ENCODE measurements around the gene SGCG.

- no peak for TF ChIP-seq CTCF (IDR thresholded peaks at IDR 0.05)
- TF ChIP-seq POLR2A (IDR thresholded peaks at IDR 0.05), result no peak
Measured at GRCh38 chr13:23212671-23213070, 31.9 kb downstream of the SGCG start.
